ENCODE results near the gene MGAT5.

Gene MGAT5

DNA sequence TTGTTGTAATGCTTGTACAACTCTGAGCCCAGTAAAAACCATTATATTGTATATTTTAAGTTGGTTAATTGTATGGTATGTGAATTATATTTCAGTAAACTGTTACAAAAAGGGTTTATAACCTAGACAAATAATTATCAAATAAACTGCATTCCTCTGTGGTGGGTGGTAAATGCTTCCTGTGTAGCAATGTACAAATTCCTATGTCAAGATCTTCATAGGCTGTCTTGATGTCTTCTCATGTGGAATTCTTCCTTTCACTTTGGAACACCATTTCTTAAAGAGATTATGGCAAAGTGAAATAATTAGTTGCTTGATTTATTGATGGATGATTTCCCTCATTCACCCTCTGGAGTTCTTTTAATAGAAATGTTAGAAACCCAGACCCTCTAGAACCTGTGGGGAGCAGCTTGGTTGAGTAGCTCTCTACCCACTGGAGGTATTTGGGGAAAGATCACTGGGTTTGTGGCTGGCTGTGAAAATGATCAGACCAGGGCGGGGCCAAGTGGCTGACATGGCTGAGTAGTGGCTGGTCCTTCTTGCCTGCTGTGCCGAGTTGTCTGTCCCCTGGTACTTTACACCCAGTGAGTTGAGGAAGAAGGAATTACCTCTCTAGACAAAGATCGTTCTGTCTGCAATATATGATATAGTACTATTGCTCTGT is 22.4 kb upstream of the MGAT5 start:
- DNase-seq (ENCODE audit: low read depth) = no peak

DNA sequence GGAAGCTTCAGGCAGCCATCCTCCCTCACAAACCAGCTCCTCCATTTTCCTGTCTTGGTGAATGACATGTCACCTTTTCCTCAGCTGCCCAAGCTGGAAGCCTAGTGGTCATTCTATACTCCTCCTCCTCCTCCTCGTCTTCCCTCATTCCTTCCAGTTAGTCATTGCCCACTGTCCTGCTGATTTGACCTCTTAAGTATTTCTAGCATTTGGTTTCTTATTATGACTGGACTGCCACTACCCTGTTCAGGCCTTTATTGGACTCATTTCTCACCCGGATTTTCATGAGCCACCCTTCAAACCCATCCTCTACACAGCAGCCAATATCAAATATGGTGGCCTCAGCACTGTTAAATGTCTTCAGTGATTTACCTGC is 21.9 kb upstream of the MGAT5 start:
- DNase-seq (ENCODE audit: low read depth) = no peak

DNA sequence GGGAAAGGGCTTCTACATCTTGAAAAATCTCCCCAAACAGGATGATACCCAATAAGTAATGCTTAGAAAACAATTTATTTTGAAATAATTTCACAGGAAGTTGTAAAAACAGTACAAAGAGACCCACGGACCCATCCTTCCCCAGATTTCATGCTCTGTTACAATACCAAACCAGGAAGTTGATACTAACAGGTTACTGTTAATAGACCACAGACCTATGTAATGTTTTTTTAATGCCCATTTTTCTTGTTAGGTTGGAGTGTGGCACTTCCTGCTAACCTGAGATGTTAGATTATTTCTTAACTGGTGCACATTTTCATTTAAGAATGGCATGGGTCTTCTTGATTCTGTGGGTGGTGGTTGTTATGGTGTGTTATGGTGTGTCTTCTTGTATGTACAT is 21.4 kb upstream of the MGAT5 start:
- DNase-seq (ENCODE audit: low read depth) = no peak

DNA sequence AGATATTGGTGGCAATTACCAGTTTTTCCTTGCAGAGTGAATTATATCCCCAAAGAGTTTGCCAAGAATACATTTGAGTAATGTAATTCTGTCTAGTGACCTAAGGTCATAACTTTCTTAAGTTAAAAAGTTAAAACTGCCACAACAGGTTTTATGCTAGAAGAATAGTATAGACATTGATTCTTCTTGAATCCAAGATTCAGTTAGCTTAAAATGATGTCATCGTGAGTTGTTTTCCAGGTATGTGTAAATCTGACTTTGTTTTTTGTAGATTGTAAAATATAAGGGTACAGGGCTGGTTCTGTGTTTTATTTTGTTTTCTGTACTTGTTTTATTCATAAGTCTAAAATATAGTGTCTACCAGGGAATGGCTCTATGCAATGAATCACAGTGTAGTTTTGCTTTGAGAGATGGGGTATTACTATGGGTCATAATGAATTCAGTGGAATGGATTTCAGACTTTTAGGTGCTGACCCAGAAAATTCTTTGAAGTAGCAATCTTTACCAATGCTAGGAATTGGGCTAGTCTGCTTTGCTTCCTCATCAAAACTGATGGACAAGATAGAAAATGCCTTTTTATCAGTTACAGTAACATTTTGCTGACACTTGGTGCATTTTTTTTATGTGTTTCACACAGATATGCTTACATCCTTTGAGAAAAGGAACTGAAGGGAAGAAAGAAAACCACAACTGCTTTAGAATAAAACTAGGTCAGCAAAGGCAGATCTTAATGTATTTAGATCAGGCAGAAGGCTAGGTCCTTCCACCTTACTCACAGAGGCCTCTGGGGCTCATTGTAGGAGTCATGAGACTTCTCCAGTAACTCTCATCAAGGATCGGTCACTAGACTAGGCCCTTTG is 20.8 kb upstream of the MGAT5 start:
- DNase-seq (ENCODE audit: low read depth) = no peak

DNA sequence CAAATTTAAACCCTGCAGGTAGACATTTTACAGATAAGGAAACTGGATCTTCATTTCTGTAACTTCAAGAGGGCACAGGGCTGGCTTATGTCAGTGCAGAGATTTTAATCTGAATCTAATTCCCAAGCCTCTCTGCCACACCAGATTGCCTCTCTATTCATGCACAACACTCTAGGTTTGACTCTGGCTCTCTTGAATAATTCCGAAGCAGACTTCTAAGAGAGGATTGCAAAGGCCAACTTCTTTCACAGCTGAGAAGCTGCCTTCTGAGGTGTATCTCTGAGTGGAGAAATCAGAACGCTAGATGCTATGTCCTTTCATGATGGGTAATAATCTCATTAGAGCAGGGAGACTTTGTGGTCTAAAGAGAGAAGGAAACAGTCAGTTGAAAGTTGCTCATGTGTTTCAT is 20.1 kb upstream of the MGAT5 start:
- DNase-seq (ENCODE audit: low read depth) = no peak

DNA sequence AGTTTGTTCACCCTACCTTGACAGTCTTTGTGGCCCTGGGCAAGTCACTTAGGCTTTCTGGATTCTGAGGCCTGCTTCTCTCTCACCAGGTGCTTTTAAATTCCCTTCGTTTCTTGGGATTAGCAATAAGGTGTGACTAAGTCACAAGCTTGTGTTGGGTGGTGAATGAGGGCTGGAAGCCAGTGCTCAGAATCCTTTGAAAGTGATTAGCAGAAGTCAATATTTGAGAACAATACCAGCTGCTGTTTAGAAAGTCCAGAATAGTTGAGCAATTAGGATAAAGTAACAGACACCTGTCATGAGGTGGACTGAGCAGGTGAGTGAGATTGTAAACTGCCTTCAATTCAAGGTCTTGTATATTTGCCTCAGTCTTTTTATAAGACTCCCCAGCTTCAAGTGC is 19.3 kb upstream of the MGAT5 start:
- no peak for DNase-seq (ENCODE audit: low read depth)

DNA sequence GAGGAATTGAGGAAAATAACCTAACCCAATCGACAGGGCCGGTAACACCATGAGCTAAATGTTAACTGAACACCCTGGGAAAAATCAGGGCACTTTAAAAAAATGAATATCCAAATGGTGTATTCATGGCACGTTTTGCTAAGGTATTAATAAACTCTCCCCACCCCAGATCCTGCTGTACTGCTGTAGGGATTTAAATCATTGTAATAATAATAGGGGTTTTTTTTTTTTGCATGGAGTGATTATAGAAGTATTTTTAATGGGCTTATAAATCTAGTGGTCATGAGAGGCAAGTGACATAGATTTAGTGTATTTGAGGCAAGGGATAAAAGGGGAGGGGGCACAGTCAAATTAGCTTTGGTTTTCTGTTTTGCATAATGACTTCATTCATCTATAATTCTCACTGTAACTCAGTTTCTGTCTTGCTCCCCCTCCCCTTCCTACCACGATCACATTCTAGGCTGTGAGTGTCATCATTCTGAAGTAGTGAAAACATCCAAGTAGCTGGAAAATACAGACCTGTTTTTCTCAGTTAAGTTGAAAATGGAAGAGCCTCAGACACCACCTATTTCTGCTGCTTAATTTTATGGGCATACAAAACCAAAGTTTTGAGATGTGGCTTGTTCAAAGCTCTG is 18.2 kb upstream of the MGAT5 start:
- DNase-seq (ENCODE audit: low read depth) = no peak

DNA sequence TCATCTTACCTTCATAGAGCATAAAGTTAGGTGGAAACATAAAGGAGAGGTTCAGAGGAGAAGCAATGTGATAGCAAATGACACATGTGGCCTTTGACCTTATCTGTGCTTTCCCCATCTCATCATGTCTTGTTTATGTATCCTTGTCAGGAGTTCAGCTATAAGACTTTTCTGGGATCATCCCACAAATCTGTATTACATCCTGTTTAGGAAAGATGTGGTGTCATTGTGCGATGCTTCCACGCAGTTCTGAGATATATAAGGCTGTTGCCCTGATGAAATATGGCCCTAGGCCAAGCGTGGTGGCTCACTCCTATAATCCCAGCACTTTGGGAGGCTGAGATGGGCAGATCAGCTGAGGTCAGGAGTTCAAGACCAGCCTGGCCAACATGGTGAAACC is 15.5 kb upstream of the MGAT5 start:
- no peak for DNase-seq (ENCODE audit: low read depth)

DNA sequence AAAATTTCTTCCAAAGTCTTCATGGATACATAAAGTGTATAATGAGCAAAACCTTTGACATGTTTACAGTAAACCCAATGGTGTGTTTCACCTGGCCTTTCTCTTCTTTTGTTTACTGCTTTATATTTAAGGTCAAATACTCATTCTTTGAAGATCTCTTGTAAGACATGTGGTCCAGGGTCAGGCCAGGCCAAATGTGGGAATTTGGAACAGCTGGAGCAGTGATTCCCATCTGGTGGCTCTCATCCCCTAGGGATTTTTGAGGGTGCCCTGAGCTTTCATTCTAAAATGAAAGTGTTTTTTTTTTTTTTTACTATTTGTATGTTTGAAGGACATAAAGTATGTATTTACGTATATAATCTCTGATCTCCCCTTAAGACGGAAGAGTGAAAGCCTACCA is 13.8 kb upstream of the MGAT5 start:
- no peak for DNase-seq (ENCODE audit: low read depth)

DNA sequence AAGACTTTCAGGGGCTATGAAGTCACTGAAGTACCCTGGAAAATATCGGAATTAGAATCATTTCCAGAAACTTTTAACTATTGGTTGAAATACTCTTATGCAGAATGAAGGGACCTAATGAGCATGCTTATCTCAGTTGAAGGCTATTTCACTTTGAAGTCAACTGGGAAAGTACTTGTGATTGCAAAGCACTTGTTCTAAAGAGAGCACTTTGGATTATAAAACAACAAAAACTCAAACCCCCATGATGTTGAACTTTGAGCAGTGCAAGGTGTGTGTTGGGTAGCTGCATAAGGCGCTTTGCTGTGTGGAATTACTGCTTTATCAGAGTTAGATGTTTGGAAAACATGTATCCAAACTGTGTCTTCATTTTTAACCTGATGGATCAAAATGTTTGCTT is 12.0 kb upstream of the MGAT5 start:
- DNase-seq (ENCODE audit: low read depth) = no peak

DNA sequence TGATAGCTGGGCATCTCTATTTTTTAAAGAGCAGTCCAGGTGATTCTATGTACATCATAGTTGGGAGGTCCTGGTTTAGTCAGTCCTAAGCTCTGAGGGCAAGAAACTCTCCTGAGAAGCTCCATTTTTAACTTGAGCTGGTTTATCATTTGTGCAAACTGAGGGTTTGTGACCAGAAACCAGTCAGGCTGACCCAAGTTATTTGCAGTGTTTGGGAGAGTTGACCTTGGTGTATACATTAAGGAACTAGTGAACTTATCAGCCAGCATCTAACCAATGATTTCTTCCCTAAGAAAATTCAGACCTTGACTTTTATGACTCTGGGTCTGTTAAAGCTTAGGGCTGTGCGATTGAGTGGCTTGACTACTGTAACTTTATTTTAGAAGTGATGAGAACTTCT is 10.6 kb upstream of the MGAT5 start:
- no peak for DNase-seq (ENCODE audit: low read depth)

DNA sequence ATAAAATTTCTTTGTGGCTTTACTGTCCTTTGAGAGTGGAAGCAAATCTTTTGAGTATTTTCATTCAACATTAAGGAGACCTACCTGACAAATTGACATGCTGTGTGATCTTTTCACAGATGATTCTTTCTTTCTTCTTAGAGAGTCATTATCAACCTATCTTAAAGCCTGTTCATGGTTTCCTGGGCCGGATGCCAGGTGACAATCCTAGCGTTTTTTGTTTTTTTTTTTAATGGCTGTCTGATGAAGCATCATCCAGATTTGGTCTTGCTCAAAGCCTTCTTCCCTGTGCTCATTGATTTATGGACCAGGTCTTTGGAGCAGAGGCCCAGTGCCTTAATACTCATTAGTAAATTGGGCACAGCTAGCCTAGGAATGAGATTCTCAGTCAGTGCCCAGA is 9.8 kb upstream of the MGAT5 start:
- DNase-seq (ENCODE audit: low read depth) = no peak

DNA sequence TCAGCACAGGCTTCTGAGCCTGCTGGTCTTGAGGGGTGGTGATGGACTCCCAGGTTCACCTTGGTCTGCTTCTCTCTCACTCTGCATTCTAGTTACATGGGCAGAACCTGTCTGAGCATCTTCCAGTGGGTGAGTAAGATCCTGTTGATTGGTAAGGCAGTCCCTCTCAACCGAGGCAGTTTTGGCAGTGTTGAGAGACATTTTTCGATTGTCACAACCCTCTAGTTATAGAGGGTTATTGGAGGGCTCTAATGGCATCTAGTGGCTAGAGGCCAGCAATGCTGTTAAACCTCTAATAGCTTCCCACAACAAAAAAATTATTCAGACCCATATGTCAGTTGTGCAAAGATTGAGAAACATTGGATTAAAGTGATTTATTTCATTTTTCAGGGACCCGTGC is 9.3 kb upstream of the MGAT5 start:
- DNase-seq (ENCODE audit: low read depth) = no peak

DNA sequence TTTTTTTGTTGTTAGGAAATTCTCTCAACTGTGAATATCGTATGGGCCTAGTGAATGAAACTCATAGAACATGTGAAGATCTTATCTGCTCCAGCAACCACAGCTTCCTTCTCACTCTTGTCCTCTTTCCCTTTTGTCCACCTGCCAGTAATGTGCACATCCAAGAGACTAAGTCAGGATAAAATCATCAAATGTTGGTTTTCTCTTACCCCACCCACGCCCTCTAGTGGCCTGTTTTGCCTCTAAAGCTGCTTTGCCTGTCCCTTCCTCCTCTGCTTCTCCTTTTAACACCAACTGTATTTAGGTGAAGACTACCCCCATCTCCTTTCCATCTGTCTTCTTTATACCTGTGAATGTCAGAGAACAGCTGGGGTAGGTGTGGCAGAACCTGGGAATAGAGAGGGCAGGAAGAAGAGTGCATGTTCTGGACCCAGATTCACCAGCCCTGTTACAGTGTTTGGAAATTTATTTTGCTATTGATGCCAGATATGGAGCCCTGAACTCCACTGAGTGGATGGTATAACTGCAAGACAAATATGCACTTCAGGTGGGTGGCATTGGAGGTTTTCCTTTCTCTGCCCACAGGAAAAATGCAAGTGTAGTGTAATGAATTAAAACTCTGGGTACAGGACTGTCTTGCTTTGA is 8.4 kb upstream of the MGAT5 start:
- peak; percentile 40 for DNase-seq (ENCODE audit: low read depth)

DNA sequence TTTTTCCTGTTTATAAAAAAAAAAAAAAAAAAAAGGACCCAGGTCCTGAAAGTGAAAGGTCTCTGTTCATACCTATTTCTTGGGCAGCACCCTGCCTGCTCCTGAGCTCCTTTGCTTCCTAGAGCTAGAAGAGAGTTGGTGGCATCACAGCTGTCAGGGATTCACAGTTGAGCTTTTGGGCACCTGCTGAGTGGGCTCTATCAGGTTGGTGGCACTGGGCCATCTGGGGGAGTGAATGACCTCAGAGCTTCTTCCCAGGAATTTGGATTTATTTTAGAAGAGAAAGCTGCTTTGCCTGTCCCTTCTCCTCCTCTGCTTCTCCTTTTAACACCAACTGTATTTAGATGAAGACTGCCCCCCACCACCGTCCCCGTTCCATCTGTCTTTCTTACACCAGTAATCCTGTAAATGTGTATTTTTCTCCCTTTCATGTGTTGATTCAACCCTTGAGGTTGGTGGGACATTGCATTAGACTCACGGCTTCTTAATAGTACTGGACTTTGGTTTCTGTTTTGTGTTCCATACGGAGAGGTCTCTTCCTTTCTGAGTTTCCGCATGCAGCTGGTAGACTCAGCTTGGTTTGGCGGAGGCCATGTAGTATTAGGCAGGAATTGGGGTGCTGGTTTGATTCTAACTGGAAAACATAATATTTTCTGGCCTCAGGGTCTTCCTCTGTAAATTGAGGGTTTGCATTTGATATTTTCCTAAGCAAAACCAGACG is 7.6 kb upstream of the MGAT5 start:
- no peak for DNase-seq (ENCODE audit: low read depth)

DNA sequence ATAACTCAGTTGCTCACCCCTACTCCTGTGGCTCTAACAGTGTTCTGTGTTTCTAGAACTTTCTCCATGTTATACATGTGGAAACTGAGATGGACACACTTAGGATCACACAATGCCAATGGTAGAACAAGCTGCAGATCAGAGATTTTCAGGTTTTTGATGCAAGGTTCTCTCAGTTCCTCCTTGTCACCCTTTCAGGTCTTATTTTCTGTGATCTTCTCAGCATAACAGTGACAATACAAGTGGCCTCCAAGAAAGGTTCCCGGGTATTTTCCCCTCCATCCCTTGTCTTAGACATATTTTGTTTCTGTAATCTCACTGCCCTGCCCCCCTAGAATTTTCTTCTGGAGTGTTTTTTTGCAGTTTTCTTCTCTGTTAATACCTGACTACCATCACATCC is 6.2 kb upstream of the MGAT5 start:
- DNase-seq (ENCODE audit: low read depth) = no peak

DNA sequence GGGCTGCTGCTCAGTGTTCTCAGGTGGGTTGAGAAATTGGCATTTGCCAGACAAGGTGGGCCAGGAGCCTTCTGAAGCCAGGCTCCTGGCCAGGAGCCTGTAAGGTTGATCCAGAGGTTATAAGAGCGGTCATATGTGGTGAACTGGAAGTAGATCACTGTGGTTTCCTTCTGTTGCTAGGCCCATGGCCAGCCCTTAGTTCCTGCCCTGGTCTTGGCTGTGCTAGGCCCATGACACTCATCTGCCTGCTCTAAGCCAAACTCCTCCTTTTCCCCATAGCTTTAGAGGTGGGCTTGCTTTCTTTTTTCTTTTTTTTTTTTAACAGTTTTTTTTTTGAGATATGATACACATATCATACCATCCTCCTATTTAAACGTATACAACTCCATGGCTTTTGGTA is 5.0 kb upstream of the MGAT5 start:
- no peak for DNase-seq (ENCODE audit: low read depth)

DNA sequence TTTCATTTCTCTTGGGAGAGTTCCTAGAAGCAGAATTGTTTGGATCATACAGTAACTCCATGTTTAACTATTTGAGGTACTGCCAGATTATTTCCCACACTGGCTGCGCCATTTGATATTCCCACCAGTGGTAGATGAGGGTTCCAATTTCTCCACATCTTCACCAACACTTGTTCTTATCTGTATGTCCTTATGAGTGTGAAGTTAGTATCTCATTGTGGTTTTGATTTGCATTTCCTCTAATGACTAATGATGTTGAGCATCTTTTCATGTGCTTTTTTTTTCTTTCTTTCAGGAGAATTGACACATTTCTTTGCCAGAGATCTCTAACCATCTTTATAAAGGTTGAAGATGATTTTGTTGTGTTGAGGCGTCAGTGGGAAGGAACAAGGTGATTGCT is 4.1 kb upstream of the MGAT5 start:
- no peak for DNase-seq (ENCODE audit: low read depth)

DNA sequence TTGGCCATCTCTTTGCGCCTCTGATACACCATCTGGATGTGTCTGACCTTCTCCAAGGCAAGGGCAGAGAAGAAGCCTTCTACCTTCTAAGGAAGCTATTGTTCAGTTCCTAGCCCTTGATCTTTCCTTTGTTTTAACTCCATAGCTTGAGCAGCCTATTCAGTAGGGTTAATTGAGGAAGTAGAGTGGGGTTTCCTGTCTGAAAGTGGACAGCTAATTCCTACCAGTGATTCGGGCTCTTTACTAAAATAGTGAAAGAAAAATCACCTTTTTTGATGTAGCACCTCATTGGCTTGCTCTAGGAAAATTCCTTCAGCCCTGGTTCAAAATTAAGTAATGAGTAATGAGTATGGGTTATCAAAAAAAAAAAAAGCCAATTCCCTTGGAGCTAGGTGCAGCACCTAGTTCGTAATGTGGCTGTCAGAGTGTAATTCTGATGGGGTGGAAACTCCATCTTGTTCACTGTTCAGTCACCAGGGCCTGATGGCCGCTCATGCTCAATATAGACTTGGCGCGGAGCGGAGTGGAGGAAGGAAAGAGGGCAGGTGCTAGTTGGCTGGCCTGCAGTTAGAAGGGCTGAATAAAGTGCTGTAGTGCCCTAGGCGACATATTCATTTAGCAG is 2.9 kb upstream of the MGAT5 start:
- DNase-seq (ENCODE audit: low read depth) = no peak

DNA sequence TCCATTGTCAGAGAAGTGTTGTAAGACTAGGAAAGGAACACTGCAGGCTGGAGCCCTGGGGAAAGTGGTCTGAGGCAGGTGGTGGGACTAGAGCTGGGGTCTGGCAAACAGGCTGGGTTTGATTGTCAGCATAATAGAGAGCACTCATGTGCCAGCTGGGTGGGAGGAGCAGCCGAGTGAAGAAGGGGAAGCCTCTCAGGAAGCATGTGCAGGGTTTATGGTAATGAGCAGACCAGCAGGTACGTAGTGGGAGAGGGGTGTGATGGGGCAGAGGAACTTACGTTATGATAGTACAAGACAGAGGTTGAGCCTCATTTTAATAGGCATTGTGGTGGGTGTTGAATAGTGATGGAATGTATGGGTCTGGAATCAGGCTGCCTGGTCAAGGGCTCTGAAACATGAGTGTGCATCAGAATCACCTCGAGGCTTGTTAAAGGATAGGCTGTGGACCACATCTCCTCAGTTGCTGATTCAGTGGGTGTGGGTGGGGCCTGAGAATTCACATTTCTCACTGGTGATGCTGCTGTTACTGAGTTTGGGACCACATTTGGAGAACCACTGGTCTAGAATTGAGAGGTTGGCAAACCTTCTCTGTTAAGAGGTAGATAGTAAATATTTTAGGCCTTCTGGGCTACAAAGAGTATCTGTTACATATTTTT is 1.7 kb upstream of the MGAT5 start:
- DNase-seq (ENCODE audit: low read depth) = no peak

DNA sequence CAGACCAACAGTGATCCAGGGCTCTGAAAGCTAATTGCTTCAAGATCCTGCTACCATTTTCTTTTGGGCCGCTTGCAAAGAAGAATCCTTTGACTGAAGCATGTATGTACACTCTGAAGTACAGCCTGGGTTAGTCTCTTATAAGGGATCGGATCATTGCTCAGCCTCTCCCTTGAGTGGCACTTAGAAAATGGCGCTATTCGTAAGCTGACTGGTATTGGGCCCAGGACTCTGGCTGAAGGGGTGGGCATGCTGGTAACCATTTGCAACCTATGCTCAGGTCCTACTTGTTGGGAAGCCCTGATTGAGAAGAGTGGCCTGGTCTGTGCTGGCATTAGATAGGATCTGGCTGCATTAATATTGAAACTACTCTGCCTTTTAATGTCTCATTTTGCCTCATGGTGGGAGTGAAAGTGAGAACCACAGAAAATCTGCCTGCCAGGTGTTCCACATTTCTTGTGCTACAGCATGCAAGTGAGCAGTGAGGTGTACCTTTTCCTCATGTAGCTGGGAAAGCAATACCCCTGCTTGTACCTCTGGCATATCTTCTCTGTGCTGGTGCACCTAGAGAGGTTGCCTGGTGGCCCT is 661 bp upstream of the MGAT5 start:
- DNase-seq (ENCODE audit: low read depth) = no peak

All from stimulated activated CD8-positive, alpha-beta memory T cell treated with anti-CD3 and anti-CD28 coated beads, Interleukin-12 subunit alpha, Interleukin-12 subunit beta, amount 100 ng/mL, for 4 hours (primary cell).